GM23338 (cell line): ENCODE measurements around the gene TBX3. TPM values are rescaled to one million over a fixed set of nuclear protein-coding genes. Genes with fewer than 3 reads are reported as not detected.
A peak's percentile ranks its signal among the peaks of the same experiment; 100 is the strongest.

Source experiments
- ATAC-seq: fragments of 200-7000 bp; cut with Tn5 transposase; 3 replicates; pipeline ENCODE4 v1.9.1; 2020
- DNase-seq: peaks from one replicate; pipeline ENCODE4 v3.0.0-alpha.2; 2015; ENCODE audit warnings: low spot score
- H2AFZ ChIP-seq: fragments of 200-600 bp; sonication (generic); 2 replicates; pipeline ENCODE4 v1.8.0; 2016; ENCODE audit warnings: antibody characterized with exemption, mild to moderate bottlenecking, moderate library complexity
- H3F3A ChIP-seq: fragments of 200-600 bp; sonication (generic); replicated peaks from 2 replicates; pipeline ENCODE4 v1.8.0; 2017; ENCODE audit warnings: antibody characterized with exemption, mixed run types, low read depth
- H3K27ac ChIP-seq: fragments of 200-600 bp; sonication (generic); 2 replicates; pipeline ENCODE4 v1.6.1; 2016; ENCODE audit warnings: low read depth
- H3K27me3 ChIP-seq: fragments of 200-600 bp; sonication (generic); 2 replicates; pipeline ENCODE4 v1.8.0; 2016; ENCODE audit warnings: mild to moderate bottlenecking, mixed run types, moderate library complexity; ENCODE audit not compliant: insufficient read depth
- H3K36me3 ChIP-seq: fragments of 200-600 bp; sonication (generic); 2 replicates; pipeline ENCODE4 v1.8.0; 2016; ENCODE audit warnings: mild to moderate bottlenecking; ENCODE audit not compliant: insufficient read depth
- H3K4me1 ChIP-seq: fragments of 200-600 bp; sonication (generic); 2 replicates; pipeline ENCODE4 v1.8.0; 2016; ENCODE audit warnings: mild to moderate bottlenecking, moderate library complexity; ENCODE audit not compliant: insufficient read depth
- H3K4me2 ChIP-seq: fragments of 200-600 bp; sonication (generic); 2 replicates; pipeline ENCODE4 v1.7.1; 2017; ENCODE audit warnings: mixed run types
- H3K4me3 ChIP-seq: fragments of 200-600 bp; sonication (generic); 2 replicates; pipeline ENCODE4 v1.6.1; 2016; ENCODE audit warnings: mixed run types
- H3K79me2 ChIP-seq: fragments of 200-600 bp; sonication (generic); replicated peaks from 2 replicates; pipeline ENCODE4 v1.8.0; 2017; ENCODE audit warnings: mild to moderate bottlenecking; ENCODE audit not compliant: insufficient read depth
- H3K9me2 ChIP-seq: fragments of 200-600 bp; sonication (generic); 2 replicates; pipeline ENCODE4 v1.8.0; 2017; ENCODE audit not compliant: insufficient read depth
- H4K20me1 ChIP-seq: fragments of 200-600 bp; sonication (generic); replicated peaks from 2 replicates; pipeline ENCODE4 v1.8.0; 2017; ENCODE audit warnings: mild to moderate bottlenecking; ENCODE audit not compliant: insufficient read depth
- H3K27ac Mint-ChIP-seq: 2 replicates; pipeline ENCODE4 v1.8.0; 2020; ENCODE audit warnings: inconsistent platforms, mild to moderate bottlenecking, moderate library complexity, mixed read lengths
- H3K27me3 Mint-ChIP-seq: 3 replicates; pipeline ENCODE4 v1.8.0; 2022; ENCODE audit warnings: low read depth, mild to moderate bottlenecking, moderate library complexity, mixed read lengths, inconsistent platforms; ENCODE audit not compliant: insufficient read depth, poor library complexity
- H3K36me3 Mint-ChIP-seq: 3 replicates; pipeline ENCODE4 v1.8.0; 2021; ENCODE audit warnings: low read depth, mild to moderate bottlenecking, inconsistent platforms, moderate library complexity, mixed read lengths
- H3K4me1 Mint-ChIP-seq: 3 replicates; pipeline ENCODE4 v1.8.0; 2020; ENCODE audit warnings: mild to moderate bottlenecking, inconsistent platforms, mixed read lengths
- H3K4me3 Mint-ChIP-seq: 3 replicates; pipeline ENCODE4 v1.8.0; 2021; ENCODE audit warnings: moderate library complexity, mild to moderate bottlenecking, inconsistent platforms, mixed read lengths
- H3K9me3 Mint-ChIP-seq: 3 replicates; pipeline ENCODE4 v1.8.0; 2020; ENCODE audit warnings: moderate library complexity, mild to moderate bottlenecking, inconsistent platforms, mixed read lengths
- ETS1 ChIP-seq: IDR thresholded peaks from 2 replicates; pipeline ENCODE4 v1.6.1; 2016; ENCODE audit warnings: antibody characterized with exemption
- EZH2 ChIP-seq: fragments of 200-600 bp; sonication (generic); IDR thresholded peaks from one replicate; pipeline ENCODE4 v1.8.0; 2017; ENCODE audit warnings: antibody characterized with exemption, mild to moderate bottlenecking, low read depth; ENCODE audit not compliant: unreplicated experiment
- EZH2phosphoT487 ChIP-seq: fragments of 200-600 bp; sonication (generic); IDR thresholded peaks from one replicate; pipeline ENCODE4 v1.8.1; 2018; ENCODE audit warnings: antibody characterized with exemption; ENCODE audit not compliant: unreplicated experiment
- NANOG ChIP-seq: IDR thresholded peaks from 2 replicates; pipeline ENCODE4 v1.6.1; 2016; ENCODE audit warnings: antibody characterized with exemption, borderline replicate concordance
- POLR2AphosphoS5 ChIP-seq: IDR thresholded peaks from 2 replicates; pipeline ENCODE4 v1.6.1; 2016; ENCODE audit warnings: antibody characterized with exemption, low read depth
- REST ChIP-seq: IDR thresholded peaks from one replicate; pipeline ENCODE4 v1.6.1; 2018; ENCODE audit warnings: antibody characterized with exemption; ENCODE audit not compliant: unreplicated experiment
- STAT1 ChIP-seq: IDR thresholded peaks from one replicate; pipeline ENCODE4 v1.6.1; 2016; ENCODE audit warnings: antibody characterized with exemption; ENCODE audit not compliant: unreplicated experiment
- ZNF114 ChIP-seq: fragments of 250-450 bp; sonication (Bioruptor Pico); IDR thresholded peaks from 2 replicates; pipeline ENCODE4 v1.5.0; 2020; ENCODE audit warnings: mild to moderate bottlenecking, moderate library complexity
- ZNF331 ChIP-seq: fragments of 250-450 bp; sonication (Bioruptor Pico); IDR thresholded peaks from 2 replicates; pipeline ENCODE4 v1.5.0; 2020; ENCODE audit warnings: low read depth, mild to moderate bottlenecking, moderate library complexity
- polyA plus RNA-seq: library from polyadenylated mRNA; unstranded; fragments of >200 nt; fragmentation: Nextera tagmentation; extraction: Ambion mirVana; gene quantifications from 2 replicates; pipeline ENCODE4 v1.2.1, GENCODE V29; 2016
- total RNA-seq: library from RNA; depleted of rRNA; stranded (reverse); fragments of >200 nt; shearing (Covaris generic); gene quantifications from 2 replicates; pipeline ENCODE4 v1.2.3, GENCODE V29; 2014
- TF ChIP-seq, protein P1 (sequence below), 2 experiments: fragments of 200-600 bp in 1 of 2; sonication (generic) in 1 of 2; conservative IDR thresholded peaks; 2 replicates each; pipeline versions ENCODE4 v1.5.1 to v1.6.1; 2016 to 2017; ENCODE audit warnings: antibody characterized with exemption in 2 of 2, low read depth in 2 of 2, mild to moderate bottlenecking in 2 of 2, moderate library complexity in 1 of 2

The TBX3 gene
- total and polyA plus RNA-seq, 2 experiments from 2014 or later: 0.18 to 0.24 TPM

- no peaks in the 10 kb centered on the region for H3K36me3 ChIP-seq
- Mint-ChIP-seq H3K36me3 (no peaks in the 10 kb centered on the region), H3K4me3 (peak overlapping the region; percentile 64), H3K27ac (no peak overlapping the region), H3K27me3 (peaks cover 99% of the 10 kb centered on the region), H3K4me1 (peaks cover 66% of the 10 kb centered on the region), H3K9me3 (no peaks in the 10 kb centered on the region; the same call in 2 of the 3 replicates)
- no peak overlapping the region for H2AFZ ChIP-seq
- no peaks in the 10 kb centered on the region for H3K79me2 ChIP-seq
- peak overlapping the region; percentile 51 for H3K4me3 ChIP-seq
- H3K4me1 ChIP-seq: peaks cover 89% of the 10 kb centered on the region
- H4K20me1 ChIP-seq: peaks cover 26% of the 10 kb centered on the region
- no peak overlapping the region for H3K27ac ChIP-seq
- ATAC-seq (peak; percentile 39), DNase-seq (peak; percentile 74)
- no peaks in the 10 kb centered on the region for H3K9me2 ChIP-seq
- peaks cover 100% of the 10 kb centered on the region for H3K27me3 ChIP-seq
- peak overlapping the region; percentile 84 for H3K4me2 ChIP-seq
- TF ChIP-seq EZH2 (peak; percentile 94), ZNF331 (no peak)
- peaks cover 35% of the 10 kb centered on the region for H3F3A ChIP-seq
Measured at GRCh38 chr12:114698566-114699163, 14.7 kb upstream of the TBX3 start.

GRCh38 chr12:114697741-114698565, 14.0 kb upstream of the TBX3 start:
- Histone ChIP-seq H2AFZ (peak overlapping the region; percentile 69; the same call in 1 of the 2 replicates), H3K36me3 (no peaks in the 10 kb centered on the region), H3K9me2 (no peaks in the 10 kb centered on the region), H4K20me1 (peaks cover 31% of the 10 kb centered on the region), H3K27me3 (peaks cover 100% of the 10 kb centered on the region), H3K27ac (no peak overlapping the region), H3K4me1 (peaks cover 89% of the 10 kb centered on the region), H3K4me2 (peak overlapping the region; percentile 84), H3K4me3 (peak overlapping the region; percentile 51), H3F3A (peaks cover 41% of the 10 kb centered on the region), H3K79me2 (no peaks in the 10 kb centered on the region)
- peaks cover 99% of the 10 kb centered on the region for H3K27me3 Mint-ChIP-seq
- DNase-seq: no peak
- no peaks in the 10 kb centered on the region for H3K36me3 Mint-ChIP-seq
- H3K9me3 Mint-ChIP-seq: no peaks in the 10 kb centered on the region; the same call in 2 of the 3 replicates
- H3K4me3 Mint-ChIP-seq: peak overlapping the region; percentile 64
- H3K27ac Mint-ChIP-seq: no peak overlapping the region
- H3K4me1 Mint-ChIP-seq: peaks cover 66% of the 10 kb centered on the region
- peak; percentile 42 for ATAC-seq
- TF ChIP-seq, protein P1, sequence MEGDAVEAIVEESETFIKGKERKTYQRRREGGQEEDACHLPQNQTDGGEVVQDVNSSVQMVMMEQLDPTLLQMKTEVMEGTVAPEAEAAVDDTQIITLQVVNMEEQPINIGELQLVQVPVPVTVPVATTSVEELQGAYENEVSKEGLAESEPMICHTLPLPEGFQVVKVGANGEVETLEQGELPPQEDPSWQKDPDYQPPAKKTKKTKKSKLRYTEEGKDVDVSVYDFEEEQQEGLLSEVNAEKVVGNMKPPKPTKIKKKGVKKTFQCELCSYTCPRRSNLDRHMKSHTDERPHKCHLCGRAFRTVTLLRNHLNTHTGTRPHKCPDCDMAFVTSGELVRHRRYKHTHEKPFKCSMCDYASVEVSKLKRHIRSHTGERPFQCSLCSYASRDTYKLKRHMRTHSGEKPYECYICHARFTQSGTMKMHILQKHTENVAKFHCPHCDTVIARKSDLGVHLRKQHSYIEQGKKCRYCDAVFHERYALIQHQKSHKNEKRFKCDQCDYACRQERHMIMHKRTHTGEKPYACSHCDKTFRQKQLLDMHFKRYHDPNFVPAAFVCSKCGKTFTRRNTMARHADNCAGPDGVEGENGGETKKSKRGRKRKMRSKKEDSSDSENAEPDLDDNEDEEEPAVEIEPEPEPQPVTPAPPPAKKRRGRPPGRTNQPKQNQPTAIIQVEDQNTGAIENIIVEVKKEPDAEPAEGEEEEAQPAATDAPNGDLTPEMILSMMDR (conservative IDR thresholded peaks at IDR 0.05; ENCODE audit: low read depth in 2 of 2): no peak
- TF ChIP-seq REST: no peak
- no peak for TF ChIP-seq NANOG
- TF ChIP-seq EZH2phosphoT487: peak; percentile 59
- no peak for TF ChIP-seq STAT1
- TF ChIP-seq ZNF114 (CRISPR knock-in tag): no peak
- no peak for TF ChIP-seq ETS1
- TF ChIP-seq ZNF331: no peak
- no peak for TF ChIP-seq POLR2AphosphoS5
